Stimulated activated naive CD8-positive, alpha-beta T cell treated with anti-CD3 and anti-CD28 coated beads, Interleukin-15, Interleukin-2, amounts not matched to agents 100 ng/mL and 50 ng/mL, for 24 hours (primary cell): ENCODE data around the gene PLA2G3.
"Not testable (repeated sequence)": the region's sequence is repeated elsewhere in the genome, so short reads cannot be mapped to it uniquely, and the experiment has no call there.

Experiments used
- H3K27ac Mint-ChIP-seq: one replicate; pipeline ENCODE4 v1.8.0; 2021; ENCODE audit warnings: mild to moderate bottlenecking, mixed read lengths
- H3K27me3 Mint-ChIP-seq: one replicate; pipeline ENCODE4 v1.8.0; 2021; ENCODE audit warnings: mixed read lengths
- H3K36me3 Mint-ChIP-seq: one replicate; pipeline ENCODE4 v1.8.0; 2021; ENCODE audit warnings: low read depth, mixed read lengths
- H3K4me1 Mint-ChIP-seq: one replicate; pipeline ENCODE4 v1.8.0; 2021; ENCODE audit warnings: low read depth, mixed read lengths
- H3K4me3 Mint-ChIP-seq: one replicate; pipeline ENCODE4 v1.8.0; 2021; ENCODE audit warnings: mild to moderate bottlenecking, mixed read lengths
- H3K9me3 Mint-ChIP-seq: one replicate; pipeline ENCODE4 v1.8.0; 2021; ENCODE audit warnings: mixed read lengths

Gene PLA2G3

DNA sequence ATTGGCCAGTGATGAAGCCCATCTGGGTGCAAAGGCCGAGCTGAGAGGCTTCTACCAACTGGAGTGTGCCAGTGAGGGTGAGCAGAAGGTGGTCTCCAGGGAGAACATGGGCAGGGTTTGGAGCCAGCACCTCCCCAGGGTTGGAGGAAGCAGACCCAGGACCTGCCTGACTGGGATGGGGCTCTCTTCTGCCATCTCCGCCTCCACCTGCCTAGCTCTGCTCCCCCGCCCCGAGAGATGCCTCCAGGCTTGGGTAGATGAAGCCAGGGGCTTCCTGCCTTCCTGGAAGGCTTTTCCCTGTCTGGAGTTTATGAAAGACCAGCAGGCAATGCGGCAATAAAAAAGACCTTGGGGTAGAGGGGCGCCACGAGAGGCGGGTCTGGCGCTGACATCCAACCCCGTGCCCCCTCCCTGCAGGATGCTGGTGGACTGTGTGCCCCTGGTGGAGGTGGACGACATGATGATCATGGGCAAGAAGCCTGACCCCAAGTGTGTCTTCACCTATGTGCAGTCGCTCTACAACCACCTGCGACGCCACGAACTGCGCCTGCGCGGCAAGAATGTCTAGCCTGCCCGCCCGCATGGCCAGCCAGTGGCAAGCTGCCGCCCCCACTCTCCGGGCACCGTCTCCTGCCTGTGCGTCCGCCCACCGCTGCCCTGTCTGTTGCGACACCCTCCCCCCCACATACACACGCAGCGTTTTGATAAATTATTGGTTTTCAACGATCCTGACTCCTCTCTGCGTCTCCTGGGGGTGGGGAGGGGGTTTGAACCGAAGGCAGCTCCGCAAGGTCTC lies 36.2 kb downstream of the PLA2G3 start:
- peaks cover 17% of the 10 kb centered on the region for H3K4me1 Mint-ChIP-seq
- no peak overlapping the region for H3K27ac Mint-ChIP-seq
- H3K27me3 Mint-ChIP-seq = no peaks in the 10 kb centered on the region
- no peak overlapping the region for H3K4me3 Mint-ChIP-seq
- H3K9me3 Mint-ChIP-seq = no peaks in the 10 kb centered on the region
- no peaks in the 10 kb centered on the region for H3K36me3 Mint-ChIP-seq

DNA sequence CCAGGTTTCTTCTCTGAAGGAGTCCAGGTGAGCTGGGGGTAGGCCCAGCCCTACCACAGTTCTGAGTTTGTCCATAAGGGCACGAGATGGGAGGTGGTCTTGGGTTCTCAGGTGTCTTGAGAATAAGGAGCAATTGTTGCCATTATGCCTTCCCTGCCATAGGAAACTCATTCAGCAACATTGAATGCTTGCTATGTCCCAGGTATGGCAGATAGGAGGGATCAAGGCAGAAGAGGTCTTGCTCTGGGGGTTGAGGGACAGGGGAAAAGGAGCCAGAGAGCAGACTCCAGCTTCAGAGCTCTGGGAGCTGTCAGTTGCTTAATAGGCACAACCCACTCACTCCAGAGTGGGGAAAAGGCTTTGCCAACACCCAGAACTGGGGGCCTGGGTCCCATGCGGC lies 37.2 kb downstream of the PLA2G3 start:
- Mint-ChIP-seq H3K4me3 (no peak overlapping the region), H3K27ac (no peak overlapping the region), H3K4me1 (peaks cover 15% of the 10 kb centered on the region)

DNA sequence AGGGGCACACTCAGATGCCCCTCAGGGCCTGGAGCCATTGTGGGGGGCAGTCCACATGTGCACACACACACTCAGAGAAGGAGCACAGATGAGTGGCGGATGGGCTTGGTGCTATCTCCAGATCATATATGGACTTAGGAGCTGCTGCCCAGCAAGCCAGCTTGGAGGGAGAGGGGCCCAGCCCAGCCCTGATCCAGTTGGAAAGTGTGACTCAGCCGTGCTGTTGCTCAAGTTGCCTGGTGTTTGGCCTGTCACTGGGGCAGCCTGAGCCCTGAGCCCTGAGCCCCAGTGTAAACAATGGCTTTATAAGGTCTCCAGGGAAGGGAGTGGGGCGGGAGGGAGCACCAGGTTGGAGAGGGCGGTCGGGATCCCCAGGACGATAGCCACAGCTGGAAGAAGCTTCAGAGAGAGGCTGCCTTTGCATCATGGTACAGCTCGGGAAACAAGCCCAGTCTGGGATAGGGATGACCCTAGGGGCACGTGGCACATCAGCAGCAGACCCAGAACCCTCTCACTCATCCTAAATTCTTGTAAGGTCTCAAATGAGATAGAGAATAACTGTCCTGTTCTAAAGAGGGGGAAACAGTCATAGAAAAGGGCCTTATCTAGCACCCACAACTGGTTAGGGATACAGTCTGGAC lies 37.7 kb downstream of the PLA2G3 start:
- Mint-ChIP-seq H3K27ac (no peak overlapping the region), H3K27me3 (no peaks in the 10 kb centered on the region), H3K9me3 (no peaks in the 10 kb centered on the region), H3K36me3 (no peaks in the 10 kb centered on the region), H3K4me3 (no peak overlapping the region), H3K4me1 (peaks cover 9% of the 10 kb centered on the region)

More for the DNA sequence above, 37.2 kb downstream of the PLA2G3 start:
- Mint-ChIP-seq H3K9me3 (no peaks in the 10 kb centered on the region), H3K27me3 (no peaks in the 10 kb centered on the region), H3K36me3 (no peaks in the 10 kb centered on the region)

DNA sequence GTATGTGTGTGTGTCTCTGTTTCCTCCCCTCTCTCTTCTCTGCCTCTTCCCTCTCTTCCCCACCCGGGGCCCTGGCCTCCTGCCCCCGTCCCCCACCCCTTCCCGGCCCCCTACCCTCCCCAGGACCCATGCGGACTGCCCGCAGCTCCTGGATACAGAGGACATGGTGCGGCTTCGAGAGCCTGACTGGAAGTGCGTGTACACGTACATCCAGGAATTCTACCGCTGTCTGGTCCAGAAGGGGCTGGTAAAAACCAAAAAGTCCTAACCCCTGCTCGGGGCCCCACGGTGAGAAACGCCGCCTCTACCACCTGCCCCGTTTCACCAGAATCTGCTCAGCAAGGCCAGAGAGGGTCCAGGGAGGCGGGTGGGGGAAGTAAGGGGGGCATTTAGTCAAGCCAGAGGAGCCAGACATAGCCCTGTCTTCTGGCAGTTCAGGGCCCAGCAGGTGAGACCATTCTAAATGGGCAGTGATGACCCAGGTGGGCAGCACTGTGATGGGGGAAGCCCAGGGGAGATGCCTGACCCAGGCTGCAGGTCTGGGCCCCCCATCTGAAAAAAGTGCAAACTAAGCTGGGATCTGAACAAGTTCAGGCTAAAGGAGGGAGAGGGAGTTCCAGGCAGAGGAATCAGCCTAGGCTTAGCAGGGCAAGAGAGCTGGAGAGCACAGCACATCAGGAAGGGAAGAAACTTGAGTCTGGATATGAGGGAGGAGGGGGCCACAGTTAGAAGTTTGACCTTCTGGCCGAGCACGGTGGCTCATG lies 39.4 kb downstream of the PLA2G3 start:
- no peaks in the 10 kb centered on the region for H3K36me3 Mint-ChIP-seq
- H3K9me3 Mint-ChIP-seq = no peaks in the 10 kb centered on the region
- no peak overlapping the region for H3K27ac Mint-ChIP-seq
- H3K27me3 Mint-ChIP-seq = no peaks in the 10 kb centered on the region
- no peaks in the 10 kb centered on the region for H3K4me1 Mint-ChIP-seq
- no peak overlapping the region for H3K4me3 Mint-ChIP-seq

DNA sequence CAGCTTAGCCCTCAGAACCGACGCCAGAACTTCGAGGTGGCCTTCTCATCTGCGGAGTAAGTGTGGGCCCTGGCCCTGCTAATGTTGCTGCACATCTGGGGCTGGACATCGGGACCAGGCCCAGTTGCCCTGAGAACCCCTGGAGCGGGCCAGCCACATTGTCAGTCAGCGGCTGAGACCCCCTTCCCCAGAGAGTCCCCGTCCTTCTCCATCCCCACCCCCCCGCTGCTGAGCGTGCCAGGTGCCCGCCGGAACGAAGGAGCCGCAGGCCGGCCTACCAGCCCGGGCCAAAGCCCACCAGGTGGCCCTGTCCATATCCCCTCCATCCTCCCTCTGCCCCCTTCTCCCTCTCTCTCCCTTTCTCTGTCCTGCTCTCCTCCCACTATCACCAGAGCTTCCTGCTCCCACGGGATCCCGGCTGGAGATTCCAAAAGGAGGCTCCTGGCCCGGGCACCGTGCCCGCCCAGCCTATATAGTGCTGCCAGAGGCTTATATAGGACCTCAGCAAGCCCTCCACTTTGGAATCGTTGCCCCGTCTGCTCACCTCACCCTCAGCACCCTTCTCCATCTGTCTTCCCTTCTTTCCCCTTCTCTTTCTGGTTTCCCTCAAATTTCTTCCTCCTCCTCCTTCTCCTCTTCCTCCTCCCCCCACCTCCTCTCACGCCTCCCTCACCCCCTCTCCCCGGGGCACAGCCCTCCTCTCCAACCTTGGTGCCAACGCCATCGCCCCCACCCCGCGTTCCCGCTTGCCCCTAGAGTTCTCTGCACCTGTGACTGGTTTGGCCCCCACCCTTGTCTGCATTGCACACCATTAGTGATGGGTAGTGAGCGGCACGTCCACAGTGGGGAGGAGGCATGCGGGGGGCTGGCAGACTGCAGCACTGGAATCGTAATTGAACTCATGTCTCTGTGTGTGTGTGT lies 40.2 kb downstream of the PLA2G3 start:
- Mint-ChIP-seq H3K4me3 (no peak overlapping the region), H3K9me3 (no peaks in the 10 kb centered on the region), H3K36me3 (no peaks in the 10 kb centered on the region), H3K27me3 (no peaks in the 10 kb centered on the region), H3K27ac (no peak overlapping the region), H3K4me1 (no peaks in the 10 kb centered on the region)

DNA sequence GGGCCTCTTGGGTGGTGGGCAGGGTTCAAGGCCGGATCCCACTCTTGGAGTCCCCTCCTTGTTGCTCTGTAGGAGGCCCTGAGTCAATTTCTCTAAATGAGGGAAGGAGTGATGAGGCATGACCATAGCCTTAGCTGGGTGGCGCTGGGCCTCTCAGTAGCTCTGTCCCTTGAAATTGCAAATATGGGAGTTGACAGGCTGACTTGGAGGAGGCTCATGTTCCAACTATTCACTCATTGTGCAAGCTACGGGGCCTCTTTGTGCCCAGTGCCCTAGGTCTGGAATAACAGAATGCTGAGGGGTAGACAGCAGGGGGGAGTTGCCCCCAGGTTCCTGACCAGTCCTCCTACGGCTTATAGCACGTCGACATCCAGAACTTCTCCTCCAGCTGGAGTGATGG lies 40.9 kb downstream of the PLA2G3 start:
- H3K4me3 Mint-ChIP-seq = no peak overlapping the region
- no peaks in the 10 kb centered on the region for H3K4me1 Mint-ChIP-seq
- no peak overlapping the region for H3K27ac Mint-ChIP-seq
- H3K9me3 Mint-ChIP-seq = no peaks in the 10 kb centered on the region
- H3K36me3 Mint-ChIP-seq = no peaks in the 10 kb centered on the region
- H3K27me3 Mint-ChIP-seq = no peaks in the 10 kb centered on the region

DNA sequence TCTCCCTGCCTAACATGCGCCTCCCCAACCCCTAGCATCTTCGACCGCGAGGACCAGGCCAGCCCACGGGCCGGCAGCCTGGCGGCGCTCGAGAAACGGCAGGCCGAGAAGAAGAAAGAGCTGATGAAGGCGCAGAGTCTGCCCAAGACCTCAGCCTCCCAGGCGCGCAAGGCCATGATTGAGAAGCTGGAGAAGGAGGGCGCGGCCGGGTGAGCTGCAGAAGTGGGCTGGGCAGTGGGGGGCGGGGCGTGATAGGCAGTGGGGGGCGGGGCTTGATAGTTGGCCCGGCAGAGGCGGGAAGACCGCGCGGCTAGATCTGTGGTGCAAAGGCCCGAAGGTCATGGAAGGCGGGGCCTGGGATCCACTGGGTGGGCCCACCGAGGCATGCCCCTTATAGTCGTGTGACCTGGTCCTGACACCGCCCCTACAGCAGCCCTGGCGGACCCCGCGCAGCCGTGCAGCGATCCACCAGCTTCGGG lies 41.6 kb downstream of the PLA2G3 start:
- no peak overlapping the region for H3K4me3 Mint-ChIP-seq
- no peak overlapping the region for H3K27ac Mint-ChIP-seq
- no peaks in the 10 kb centered on the region for H3K9me3 Mint-ChIP-seq
- no peaks in the 10 kb centered on the region for H3K36me3 Mint-ChIP-seq
- H3K4me1 Mint-ChIP-seq = no peaks in the 10 kb centered on the region
- no peaks in the 10 kb centered on the region for H3K27me3 Mint-ChIP-seq

DNA sequence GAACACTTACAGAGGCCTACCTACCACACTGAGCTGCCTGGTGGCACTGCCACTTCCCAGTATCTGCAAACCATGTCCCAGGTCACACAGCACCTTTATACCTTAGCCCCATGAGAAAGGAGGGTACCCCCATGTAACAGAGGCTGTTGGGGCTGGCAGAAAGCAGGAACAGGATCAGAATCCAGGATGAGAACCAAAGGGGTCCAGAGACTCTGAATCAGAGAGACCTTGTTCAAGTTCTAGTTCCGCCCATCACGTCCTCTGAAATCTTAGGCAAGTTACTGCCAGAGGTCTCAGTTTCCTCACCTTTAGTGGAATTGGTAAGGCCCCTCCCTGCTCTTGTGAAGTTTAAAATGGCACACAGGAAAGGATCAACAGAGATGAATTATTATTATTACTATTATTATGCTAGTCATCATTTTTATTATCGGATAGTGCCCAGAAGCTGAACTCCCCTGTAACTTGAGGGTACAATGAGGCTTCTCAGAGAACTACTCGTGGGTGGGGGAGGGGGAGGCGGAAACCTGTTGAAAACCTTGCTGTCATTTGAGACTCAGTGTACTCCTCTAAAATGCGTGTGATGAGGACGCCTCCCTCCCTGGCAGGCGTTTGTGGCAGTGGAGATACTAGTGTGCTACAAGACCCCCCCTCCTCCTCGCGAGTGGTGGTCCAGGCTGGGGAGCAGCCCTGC lies 42.2 kb downstream of the PLA2G3 start:
- H3K4me1 Mint-ChIP-seq = no peaks in the 10 kb centered on the region
- no peaks in the 10 kb centered on the region for H3K27me3 Mint-ChIP-seq
- H3K4me3 Mint-ChIP-seq = no peak overlapping the region
- no peaks in the 10 kb centered on the region for H3K9me3 Mint-ChIP-seq
- H3K27ac Mint-ChIP-seq = no peak overlapping the region
- no peaks in the 10 kb centered on the region for H3K36me3 Mint-ChIP-seq

DNA sequence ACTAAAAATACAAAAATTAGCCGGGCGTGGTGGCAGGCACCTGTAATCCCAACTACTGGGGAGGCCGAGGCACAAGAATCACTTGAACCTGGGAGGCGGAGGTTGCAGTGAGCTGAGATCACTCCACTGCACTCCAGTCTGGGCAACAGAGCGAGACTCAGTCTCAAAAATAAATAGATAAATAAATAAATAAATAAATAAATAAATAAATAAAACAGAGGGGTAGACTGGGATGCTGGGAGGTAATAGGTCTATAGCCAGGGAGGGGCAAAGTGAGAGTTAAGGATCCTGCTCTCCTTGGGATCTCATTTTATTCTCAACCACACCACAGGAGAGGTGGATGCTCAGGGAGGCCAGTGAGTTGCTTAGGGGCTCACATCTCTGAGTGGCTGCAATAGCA lies 42.8 kb downstream of the PLA2G3 start:
- not testable (repeated sequence) for H3K4me1 Mint-ChIP-seq, H3K9me3 Mint-ChIP-seq, H3K27ac Mint-ChIP-seq, H3K4me3 Mint-ChIP-seq, H3K27me3 Mint-ChIP-seq, H3K36me3 Mint-ChIP-seq

DNA sequence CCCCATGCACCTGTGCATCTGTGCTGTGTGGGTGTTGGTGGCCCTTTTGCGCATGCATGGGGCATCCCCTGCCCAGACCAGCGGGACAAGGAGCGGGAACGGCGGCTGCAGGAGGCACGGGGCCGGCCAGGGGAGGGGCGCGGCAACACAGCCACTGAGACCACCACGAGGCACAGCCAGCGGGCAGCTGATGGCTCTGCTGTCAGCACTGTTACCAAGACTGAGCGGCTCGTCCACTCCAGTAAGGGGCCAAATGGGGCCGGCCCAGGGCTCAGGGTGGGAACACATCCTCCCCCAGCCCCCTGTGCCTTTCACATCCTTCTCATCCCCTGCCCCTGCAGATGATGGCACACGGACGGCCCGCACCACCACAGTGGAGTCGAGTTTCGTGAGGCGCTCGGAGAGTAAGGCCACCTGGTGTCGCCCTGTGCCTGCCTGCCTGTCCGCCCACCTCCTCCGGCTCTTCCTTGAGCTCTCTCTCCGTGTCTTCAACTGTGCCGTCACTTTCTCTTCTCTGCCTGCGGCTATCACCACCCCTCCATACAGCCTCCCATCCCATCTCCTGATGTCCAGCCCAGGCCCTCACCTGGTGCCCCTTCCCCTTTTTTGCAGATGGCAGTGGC lies 43.5 kb downstream of the PLA2G3 start:
- no peak overlapping the region for H3K4me3 Mint-ChIP-seq
- H3K27me3 Mint-ChIP-seq = no peaks in the 10 kb centered on the region
- no peaks in the 10 kb centered on the region for H3K4me1 Mint-ChIP-seq
- no peak overlapping the region for H3K27ac Mint-ChIP-seq
- H3K36me3 Mint-ChIP-seq = no peaks in the 10 kb centered on the region
- no peaks in the 10 kb centered on the region for H3K9me3 Mint-ChIP-seq

DNA sequence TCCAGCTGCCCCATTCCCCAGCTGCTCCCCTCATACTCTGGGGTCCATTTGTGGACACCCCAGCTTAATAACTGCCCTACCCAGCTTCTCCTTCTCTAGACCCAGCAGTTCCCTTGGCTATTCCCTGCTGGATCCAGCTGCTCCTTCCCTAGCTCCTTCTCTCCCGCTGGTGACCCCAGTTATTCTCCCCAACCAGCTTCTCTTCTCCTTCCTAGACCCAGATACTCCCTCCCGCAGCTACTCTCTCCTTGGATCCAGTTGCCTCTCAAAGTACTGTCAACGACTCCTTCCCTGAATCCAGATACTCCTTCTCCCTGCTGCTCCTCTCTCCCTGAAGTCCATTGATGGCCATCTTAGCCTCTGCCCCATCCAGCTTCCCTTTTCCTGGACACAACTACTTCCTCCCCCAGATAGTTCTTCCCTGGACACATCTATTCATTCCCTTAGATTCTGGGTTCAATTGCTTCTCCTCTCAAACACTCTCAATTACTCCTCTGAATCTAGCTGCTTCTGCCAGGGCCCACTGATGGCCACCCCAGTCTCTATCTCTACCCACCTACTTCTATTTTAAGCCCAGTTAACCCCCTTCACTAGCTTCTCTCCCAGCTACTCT lies 44.6 kb downstream of the PLA2G3 start:
- Mint-ChIP-seq H3K27ac (no peak overlapping the region), H3K9me3 (no peaks in the 10 kb centered on the region), H3K4me1 (no peaks in the 10 kb centered on the region), H3K27me3 (no peaks in the 10 kb centered on the region), H3K4me3 (no peak overlapping the region), H3K36me3 (no peaks in the 10 kb centered on the region)

DNA sequence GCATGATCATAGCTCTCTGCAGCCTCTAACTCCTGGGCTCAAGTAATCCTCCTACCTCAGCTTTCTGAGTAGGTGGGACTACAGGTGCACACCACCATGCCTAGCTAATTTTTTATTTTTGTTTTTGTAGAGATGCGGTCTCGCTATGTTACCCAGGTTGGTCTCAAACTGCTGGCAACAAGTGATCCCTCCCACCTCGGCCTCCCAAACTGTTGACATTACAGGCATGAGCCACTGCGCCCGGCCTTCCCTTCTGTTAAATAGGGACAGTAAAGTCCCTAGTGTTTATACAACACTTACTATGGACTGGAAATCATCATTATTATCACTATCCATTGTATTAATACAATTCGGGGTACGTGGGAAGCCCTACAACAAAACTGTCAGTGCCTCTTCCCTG lies 45.6 kb downstream of the PLA2G3 start:
- Mint-ChIP-seq H3K27ac (no peak overlapping the region), H3K4me3 (no peak overlapping the region), H3K27me3 (no peaks in the 10 kb centered on the region), H3K36me3 (no peaks in the 10 kb centered on the region), H3K9me3 (no peaks in the 10 kb centered on the region), H3K4me1 (no peaks in the 10 kb centered on the region)

DNA sequence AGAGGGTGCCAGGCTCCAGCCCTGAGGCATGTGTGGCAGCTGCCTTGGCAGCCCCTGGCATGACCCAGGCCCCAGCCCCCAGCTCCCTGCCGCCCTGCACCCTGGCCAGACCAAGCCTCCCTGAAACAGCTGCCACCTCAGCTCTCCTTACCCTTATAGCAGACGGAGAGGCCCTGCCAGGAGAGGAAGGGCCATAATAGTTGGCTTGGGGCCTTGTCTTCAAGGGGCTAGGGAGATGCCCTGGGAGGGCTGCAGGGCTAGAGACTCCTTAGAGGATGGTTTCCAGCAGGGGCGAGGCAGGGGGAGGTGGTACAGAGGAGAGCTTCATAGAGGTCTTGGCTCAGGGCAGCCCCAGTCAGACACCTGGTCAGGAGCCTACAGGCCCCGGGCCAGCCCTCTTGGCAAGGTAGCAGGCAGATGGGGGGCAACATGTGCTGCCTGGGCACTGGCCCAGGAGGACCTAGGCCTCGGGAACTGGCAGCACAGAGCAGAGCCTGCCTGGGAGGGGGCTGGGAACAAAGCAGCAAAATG lies 46.2 kb downstream of the PLA2G3 start:
- Mint-ChIP-seq H3K4me3 (no peak overlapping the region), H3K27me3 (no peaks in the 10 kb centered on the region), H3K27ac (no peak overlapping the region), H3K36me3 (no peaks in the 10 kb centered on the region), H3K9me3 (no peaks in the 10 kb centered on the region), H3K4me1 (no peaks in the 10 kb centered on the region)
